GM12872 (cell line): ENCODE results near the gene ZNF728.

ENCODE experiments used
- CTCF ChIP-seq: IDR thresholded peaks from 3 replicates; pipeline ENCODE4 v1.5.1; 2011; ENCODE audit warnings: low read depth, mild to moderate bottlenecking, low read length, moderate library complexity; ENCODE audit not compliant: insufficient read depth

The ZNF728 gene

GRCh38 chr19:23002690-23003422 is at the start of gene ZNF728:
Gene ZNF728, minus strand, starts transcription at chr19:23003176. Its CDS starts 146 bp downstream, at chr19:23003030.
- TF ChIP-seq CTCF = no peak

GRCh38 chr19:23052349-23052748 is 49.4 kb upstream of the ZNF728 start:
- TF ChIP-seq CTCF = no peak

GRCh38 chr19:23049256-23049655 is 46.3 kb upstream of the ZNF728 start:
- no peak for TF ChIP-seq CTCF

- no peak for TF ChIP-seq CTCF
Measured at GRCh38 chr19:23046743-23047142, 43.8 kb upstream of the ZNF728 start.

- no peak for TF ChIP-seq CTCF
Measured at GRCh38 chr19:23033721-23034120, 30.7 kb upstream of the ZNF728 start.

GRCh38 chr19:23015660-23016059 is 12.7 kb upstream of the ZNF728 start:
- no peak for TF ChIP-seq CTCF

- TF ChIP-seq CTCF = no peak
Measured at GRCh38 chr19:22976248-22976647, 26.7 kb downstream of the ZNF728 start.
